HG02678 (cell line): ENCODE results near the gene SPDYC.

Experiments
- ATAC-seq: cut with Tn5 transposase; IDR thresholded peaks from one replicate; pipeline ENCODE4 v1.9.1; 2021; ENCODE audit warnings: mild to moderate bottlenecking, moderate library complexity; ENCODE audit not compliant: unreplicated experiment

The SPDYC gene

DNA sequence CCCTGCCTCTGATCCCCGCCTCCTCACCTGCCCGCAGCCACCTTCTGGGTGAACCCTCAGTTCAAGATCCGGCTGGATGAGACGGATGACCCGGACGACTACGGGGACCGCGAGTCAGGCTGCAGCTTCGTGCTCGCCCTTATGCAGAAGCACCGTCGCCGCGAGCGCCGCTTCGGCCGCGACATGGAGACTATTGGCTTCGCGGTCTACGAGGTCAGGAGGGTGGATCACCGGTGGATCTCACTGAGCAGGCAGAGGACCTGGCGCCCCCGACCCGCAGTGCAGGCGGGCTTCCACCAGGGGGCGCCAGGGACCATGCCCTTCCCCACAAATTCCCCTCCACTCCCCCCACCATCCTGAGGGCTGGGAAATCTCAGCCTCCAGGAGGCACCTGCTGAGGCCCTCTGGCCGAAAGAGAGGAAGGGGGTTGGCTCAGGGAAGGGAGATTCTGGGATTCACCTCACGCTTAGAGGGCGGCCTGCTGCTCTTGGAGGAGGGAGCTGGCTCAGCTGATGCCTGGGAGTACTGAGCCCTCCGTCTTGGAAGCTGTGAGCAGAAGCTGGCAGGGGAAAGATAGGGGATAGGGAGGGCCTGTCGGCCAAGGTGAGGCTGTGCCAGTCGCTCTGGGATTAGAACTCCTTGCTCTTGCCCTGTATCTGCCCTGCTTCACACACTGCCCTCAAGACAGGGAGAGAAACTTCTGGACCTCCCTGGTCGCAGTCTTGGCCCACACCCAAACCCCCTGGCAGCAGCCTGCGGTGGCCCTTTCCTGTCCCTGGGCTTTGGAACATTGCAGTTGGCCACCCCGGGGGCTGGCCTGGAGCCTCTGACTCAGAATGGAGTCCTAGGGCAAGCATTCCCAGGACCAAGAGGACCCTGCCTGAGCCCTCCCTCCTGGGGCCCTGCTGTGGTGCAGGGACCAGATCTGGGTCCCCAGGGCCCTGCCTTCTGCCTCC lies 34.9 kb downstream of the SPDYC start:
- ATAC-seq = no peak

DNA sequence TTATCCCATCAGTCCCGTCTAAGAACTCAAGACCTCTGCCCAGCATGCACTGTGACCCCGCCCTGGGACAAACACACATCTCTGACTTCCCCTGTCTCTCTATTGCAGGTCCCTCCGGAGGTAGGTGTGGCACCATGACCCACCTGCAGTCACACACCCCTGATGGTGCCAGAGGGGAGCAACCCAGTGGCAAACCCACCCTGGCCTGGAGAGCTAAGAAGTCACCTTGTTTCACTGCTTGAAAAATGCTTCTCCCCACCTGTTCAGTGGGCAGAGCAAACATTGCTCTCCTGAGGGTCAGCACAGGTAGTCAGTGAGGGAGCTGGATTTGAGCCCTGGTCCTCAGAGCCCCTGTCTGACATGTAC lies 35.6 kb downstream of the SPDYC start:
- no peak for ATAC-seq

DNA sequence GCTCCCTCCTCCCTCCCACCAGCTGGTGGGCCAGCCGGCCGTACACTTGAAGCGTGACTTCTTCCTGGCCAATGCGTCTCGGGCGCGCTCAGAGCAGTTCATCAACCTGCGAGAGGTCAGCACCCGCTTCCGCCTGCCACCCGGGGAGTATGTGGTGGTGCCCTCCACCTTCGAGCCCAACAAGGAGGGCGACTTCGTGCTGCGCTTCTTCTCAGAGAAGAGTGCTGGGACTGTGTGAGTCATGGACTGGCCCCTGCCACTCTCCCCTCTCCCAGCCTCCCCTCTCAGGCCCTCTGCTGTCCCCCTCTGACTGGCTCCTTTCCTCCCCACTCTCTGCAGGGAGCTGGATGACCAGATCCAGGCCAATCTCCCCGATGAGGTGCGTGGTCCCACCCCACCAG lies 36.4 kb downstream of the SPDYC start:
- no peak for ATAC-seq

- ATAC-seq = no peak
These were observed 36.9 kb downstream of the SPDYC start for GRCh38 chr11:65206901-65207300.

DNA sequence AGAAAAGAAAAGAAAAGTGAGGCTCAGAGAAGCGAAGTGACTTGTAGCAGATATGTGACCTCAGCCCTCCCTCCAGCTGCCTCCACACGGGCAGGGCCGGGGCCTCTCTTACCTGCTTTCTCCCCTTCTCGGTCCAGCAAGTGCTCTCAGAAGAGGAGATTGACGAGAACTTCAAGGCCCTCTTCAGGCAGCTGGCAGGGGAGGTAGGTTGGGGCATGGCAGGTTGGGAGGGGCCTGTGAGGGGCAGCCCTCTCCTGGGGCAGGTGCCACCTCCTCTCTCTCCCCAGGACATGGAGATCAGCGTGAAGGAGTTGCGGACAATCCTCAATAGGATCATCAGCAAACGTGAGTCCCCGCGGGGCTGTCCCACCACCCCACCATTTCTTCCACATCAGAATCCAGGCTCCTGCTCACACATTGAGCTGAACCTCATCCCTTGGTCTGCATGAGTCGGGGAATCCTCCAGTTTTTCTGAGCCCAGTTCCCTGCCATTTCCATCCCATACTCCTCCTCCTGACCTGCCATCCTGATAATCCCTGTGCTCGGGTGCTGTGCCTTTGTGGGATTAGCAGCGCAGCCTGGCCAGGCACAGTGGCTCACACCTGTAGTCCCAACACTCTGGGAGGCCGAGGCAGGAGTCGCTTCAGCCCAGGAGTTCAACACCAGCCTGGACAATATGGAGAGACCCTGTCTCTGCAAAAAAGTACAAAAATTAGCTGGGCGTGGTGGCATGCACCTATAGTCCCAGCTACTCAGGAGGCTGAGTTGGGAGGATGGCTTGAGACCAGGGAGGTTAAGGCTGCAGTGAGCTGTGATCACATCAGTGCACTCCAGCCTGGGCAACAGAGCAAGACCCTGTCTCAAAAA lies 38.1 kb downstream of the SPDYC start:
- no peak for ATAC-seq

DNA sequence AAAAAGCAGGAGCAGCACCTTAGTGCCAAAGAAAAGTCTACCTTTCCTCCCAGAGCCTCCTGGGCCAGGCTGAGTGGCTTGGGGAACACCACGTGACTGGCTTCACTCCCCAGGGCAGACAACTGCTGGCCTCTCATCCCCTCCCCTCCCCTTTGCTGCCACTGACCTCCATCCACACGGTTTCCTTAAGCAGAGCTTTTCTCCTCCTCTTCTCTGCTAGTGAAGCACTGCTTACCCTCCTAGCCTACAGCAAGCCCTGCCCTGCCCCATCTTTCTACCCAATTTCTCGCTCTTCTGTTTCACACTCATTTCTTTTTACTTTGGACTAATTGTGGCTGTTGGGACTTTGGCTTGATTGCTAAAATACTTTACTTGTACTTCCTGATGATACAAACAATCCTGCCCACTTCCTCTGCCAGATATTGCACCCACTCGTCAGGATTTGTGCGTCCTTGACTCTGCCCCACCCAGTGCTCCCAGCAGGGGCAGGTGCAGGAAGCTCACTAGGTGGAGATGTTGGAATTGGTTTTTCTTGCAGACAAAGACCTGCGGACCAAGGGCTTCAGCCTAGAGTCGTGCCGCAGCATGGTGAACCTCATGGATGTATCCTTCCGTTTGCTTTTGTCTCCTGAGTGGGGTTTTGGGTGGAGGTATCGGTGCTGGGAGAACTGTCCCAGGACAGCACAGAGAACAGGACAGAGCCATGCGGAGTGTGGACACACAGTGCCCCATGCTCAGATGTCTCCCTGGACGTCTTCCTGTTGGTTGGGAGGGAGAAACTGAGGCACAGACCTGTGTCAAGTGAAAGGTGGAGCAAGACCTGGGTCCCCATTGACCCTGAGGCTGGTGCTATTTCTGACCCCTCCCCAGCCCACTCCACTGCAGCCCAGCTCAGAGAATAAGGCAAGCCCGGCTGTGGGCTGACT lies 39.0 kb downstream of the SPDYC start:
- no peak for ATAC-seq

GRCh38 chr11:65209711-65210360 lies 39.8 kb downstream of the SPDYC start:
- ATAC-seq = no peak

- ATAC-seq = no peak
These were observed 40.3 kb downstream of the SPDYC start for GRCh38 chr11:65210361-65210731.

DNA sequence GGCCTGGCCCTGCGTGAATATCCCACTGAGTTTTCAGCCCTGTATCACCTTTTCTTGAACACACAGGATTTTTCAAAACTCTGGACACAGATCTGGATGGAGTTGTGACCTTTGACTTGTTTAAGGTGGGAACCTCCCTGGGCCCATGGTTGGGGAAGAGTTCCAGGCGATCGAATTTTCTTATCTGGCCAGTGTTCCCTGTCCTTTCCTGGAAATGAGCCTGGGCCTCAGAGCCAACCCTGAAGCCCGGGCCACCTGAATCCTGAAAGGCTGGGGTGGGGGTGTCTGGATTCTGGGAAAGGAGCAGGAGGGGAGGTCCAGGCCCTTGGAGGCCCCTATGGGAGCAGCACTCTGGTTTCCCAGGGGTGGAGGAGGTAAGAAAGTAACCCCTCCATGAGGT lies 40.7 kb downstream of the SPDYC start:
- ATAC-seq = no peak

GRCh38 chr11:65211293-65212105 lies 41.5 kb downstream of the SPDYC start:
- ATAC-seq = no peak

GRCh38 chr11:65212226-65212801 lies 42.3 kb downstream of the SPDYC start:
- no peak for ATAC-seq

- ATAC-seq = no peak
These were observed 43.5 kb downstream of the SPDYC start for GRCh38 chr11:65213322-65214211.

DNA sequence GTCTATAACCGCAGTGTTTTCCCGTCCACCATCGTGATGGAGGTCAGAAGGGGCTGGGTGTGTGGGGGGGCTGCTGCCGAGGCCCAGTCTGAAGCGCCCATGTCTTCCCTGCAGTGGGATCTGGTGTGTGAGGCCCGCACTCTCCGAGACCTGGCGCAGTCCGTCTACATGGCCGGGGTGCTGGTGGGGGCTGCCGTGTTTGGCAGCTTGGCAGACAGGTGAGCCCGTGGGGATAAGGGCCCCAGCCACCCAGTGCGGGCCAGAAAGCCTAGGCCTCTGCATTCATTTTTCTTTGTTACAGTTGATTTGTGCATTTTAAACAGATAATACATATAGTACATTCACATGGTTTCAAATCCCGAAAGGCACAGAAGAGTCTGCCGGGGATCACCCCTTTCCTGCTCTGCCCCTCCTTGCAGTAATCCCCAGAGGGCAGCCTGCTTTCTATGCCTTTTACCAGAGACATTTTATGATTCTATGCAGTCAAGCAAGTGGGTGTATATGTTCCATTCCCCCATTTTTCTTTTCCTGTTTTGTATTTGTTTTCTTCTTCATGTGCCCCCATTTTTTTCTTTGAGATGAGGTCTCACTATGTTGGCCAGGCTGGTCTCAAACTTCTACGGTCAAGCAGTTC lies 44.3 kb downstream of the SPDYC start:
- ATAC-seq = no peak

DNA sequence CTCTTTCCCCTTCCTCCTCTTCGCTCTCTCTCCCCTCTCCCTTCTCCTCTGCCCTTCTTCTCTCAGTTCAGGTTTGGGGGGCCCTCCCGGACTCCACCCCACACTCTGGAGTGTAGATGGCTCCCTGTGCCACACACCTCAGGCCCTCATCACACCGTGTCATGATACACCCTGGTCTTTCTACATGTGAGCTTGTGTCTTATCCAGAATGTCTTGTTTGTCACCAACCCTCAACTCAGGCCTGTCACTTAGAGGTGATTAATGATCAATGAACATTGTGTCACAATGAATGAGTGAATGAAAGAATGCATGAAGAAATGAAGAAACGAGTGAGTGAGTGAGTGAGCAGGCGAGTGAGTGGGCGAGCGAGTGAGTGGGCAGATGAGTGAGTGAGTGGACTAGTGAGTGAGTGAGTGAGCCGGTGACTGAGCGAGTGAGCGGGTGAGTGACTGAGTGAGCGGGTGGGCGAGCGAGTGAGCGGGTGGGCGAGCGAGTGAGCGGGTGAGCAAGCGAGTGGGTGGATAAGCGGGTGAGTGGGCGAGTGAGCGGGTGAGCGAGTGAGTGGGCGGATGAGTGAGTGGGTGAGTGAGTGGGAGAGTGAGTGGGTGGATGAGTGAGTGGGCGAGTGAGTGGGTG lies 45.5 kb downstream of the SPDYC start:
- ATAC-seq = no peak

DNA sequence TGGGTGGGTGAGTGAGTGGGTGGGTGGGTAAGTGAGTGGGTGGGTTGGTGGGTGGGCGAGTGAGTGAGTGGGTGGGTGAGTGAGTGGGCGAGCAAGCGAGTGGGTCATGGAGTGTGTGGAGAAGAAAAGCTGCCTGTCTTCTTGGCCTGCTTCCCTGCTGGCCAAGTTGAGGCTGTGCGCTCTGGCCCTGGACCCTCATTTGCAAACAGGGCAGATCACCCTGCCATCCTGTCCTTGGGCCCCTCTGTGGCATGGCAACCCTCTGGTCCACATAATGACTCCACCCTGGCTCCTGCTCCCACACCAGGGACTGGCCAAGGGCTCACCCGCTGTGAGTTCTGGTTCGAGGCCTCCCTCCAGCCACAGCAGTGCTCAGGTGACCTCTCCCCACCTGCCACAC lies 46.8 kb downstream of the SPDYC start:
- no peak for ATAC-seq

GRCh38 chr11:65217441-65218423 lies 47.7 kb downstream of the SPDYC start:
- ATAC-seq = no peak
